Retinal pigment epithelial cell (primary cell): ENCODE measurements around the gene LGALS9.

Source experiments
- DNase-seq: peaks from one replicate; pipeline ENCODE4 v3.0.0-alpha.2; 2010; ENCODE audit warnings: low read depth
- H3K4me3 ChIP-seq: 2 replicates; pipeline ENCODE4 v1.5.1; 2011; ENCODE audit warnings: mild to moderate bottlenecking, low read length, control low read depth, moderate library complexity
- TF ChIP-seq, protein P1 (sequence below): conservative IDR thresholded peaks from 2 replicates; pipeline ENCODE4 v1.5.1; 2011; ENCODE audit warnings: low read depth, low read length, control low read depth, inconsistent platforms

Gene LGALS9

DNA sequence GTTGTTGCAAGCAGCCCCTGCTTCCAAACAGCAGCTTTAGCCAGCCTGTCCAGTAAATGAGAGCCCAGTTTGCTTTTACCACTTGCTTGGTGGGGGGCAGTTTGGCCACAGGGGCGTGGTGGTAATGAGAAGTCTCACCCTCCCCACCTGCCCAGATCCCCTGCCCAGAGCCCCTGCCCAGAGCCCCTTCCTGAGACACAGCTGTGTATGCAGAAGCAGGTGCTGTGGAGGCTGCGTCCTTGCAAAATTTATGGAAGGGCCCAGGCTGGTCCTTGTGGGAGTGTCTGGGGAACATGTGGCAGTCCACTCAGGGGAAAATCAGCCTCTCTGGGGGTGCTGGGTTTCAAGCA lies 27.6 kb upstream of the LGALS9 start:
- H3K4me3 ChIP-seq, result no peak overlapping the region
- TF ChIP-seq, protein P1, sequence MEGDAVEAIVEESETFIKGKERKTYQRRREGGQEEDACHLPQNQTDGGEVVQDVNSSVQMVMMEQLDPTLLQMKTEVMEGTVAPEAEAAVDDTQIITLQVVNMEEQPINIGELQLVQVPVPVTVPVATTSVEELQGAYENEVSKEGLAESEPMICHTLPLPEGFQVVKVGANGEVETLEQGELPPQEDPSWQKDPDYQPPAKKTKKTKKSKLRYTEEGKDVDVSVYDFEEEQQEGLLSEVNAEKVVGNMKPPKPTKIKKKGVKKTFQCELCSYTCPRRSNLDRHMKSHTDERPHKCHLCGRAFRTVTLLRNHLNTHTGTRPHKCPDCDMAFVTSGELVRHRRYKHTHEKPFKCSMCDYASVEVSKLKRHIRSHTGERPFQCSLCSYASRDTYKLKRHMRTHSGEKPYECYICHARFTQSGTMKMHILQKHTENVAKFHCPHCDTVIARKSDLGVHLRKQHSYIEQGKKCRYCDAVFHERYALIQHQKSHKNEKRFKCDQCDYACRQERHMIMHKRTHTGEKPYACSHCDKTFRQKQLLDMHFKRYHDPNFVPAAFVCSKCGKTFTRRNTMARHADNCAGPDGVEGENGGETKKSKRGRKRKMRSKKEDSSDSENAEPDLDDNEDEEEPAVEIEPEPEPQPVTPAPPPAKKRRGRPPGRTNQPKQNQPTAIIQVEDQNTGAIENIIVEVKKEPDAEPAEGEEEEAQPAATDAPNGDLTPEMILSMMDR, result no peak
- DNase-seq, result no peak

DNA sequence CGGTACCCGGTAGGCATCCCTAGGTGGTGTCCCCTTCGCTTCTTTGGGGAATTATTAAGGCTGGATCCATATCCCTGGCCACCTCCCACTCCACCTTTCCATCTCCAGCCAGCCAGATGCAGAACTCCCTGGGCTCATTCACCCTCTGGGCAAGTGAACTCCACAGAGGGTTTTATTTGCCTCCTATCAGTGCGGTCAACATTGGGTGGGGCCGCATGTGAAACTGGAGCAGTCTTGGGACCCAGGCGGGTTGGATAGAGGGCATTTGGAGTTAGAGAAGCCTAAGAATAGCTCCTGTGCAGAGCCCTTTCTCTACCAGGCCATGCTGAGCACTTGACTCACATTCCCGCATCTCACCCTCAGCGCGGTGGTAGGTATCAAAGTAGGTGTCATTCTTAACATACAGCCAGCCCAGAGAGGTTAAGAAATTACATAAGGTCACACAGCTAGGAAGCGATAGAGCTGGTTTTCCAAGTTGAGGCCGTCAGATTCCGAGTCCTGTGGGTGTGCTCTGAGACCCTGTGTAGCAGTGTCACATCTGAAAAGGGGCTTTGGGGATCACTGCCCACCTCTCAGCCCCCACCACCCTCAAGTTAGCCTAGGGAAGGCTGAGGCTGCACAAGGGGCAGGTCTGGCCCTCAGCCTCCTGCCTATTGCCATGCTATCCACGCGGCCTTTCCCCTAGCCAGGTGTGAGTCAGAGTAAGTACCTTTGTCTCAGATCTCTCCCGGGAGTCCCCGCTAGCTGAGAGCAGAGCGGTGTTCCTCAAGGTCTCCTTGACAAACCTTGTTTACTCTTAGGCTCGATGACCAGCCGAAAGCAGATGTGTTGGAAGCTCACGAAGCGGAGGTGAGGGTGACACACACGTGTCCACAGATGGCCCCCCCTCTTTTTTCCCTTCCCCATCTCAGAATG lies 26.9 kb upstream of the LGALS9 start:
- TF ChIP-seq, protein P1, result no peak
- DNase-seq, result no peak
- no peak overlapping the region for H3K4me3 ChIP-seq

DNA sequence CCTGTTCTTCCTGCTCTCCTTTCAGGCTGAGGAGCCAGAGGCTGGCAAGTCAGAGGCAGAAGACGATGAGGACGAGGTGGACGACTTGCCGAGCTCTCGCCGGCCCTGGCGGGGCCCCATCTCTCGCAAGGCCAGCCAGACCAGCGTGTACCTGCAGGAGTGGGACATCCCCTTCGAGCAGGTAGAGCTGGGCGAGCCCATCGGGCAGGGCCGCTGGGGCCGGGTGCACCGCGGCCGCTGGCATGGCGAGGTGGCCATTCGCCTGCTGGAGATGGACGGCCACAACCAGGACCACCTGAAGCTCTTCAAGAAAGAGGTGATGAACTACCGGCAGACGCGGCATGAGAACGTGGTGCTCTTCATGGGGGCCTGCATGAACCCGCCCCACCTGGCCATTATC lies 25.6 kb upstream of the LGALS9 start:
- H3K4me3 ChIP-seq, result no peak overlapping the region
- TF ChIP-seq, protein P1, result no peak
- DNase-seq, result no peak

DNA sequence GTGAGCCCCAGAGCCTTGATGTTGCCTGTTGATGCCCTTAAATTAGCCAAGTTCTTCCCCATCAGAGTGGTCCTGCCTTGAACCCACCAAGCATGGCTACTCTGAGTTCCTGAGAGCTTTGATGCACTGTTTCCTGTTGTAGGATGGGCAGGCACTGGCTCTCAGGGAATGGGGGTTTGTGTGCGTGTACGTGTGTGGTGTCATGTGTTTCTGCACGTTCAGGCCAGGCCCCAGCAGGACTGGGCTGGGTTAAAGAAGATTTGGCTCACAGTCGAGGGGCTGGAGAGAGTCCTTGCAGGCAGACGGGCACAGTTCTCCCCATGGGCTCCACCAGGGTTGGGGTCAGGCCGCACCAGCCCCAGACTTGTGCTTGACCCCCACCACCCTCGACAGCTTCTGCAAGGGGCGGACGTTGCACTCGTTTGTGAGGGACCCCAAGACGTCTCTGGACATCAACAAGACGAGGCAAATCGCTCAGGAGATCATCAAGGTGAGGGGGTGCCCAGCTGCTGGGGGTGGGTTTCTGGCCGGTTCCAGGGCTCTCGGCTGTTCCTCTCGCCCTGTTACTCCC lies 23.4 kb upstream of the LGALS9 start:
- TF ChIP-seq, protein P1, result no peak
- no peak for DNase-seq
- no peak overlapping the region for H3K4me3 ChIP-seq

GRCh38 chr17:27608328-27609230 lies 22.4 kb upstream of the LGALS9 start:
- no peak overlapping the region for H3K4me3 ChIP-seq
- TF ChIP-seq, protein P1, result no peak
- no peak for DNase-seq

GRCh38 chr17:27609611-27610303 lies 21.2 kb upstream of the LGALS9 start:
- H3K4me3 ChIP-seq, result no peak overlapping the region
- TF ChIP-seq, protein P1, result peak; percentile 75
- no peak for DNase-seq
